Mesothelial cell of epicardium (in vitro differentiated cells): Measurements from ENCODE around the gene SESN2. TPM values are rescaled to one million over a fixed set of nuclear protein-coding genes. Genes with fewer than 3 reads are reported as not detected.

Experiments
- DNase-seq, 2 experiments: peaks; one replicate each; pipeline ENCODE4 v3.0.0; 2021; ENCODE audit warnings: low spot score in 2 of 2; ENCODE audit not compliant: unreplicated experiment in 2 of 2
- H3K27ac Mint-ChIP-seq: 2 replicates; pipeline ENCODE4 v1.8.0; 2021; ENCODE audit warnings: mixed read lengths
- H3K27me3 Mint-ChIP-seq: 2 replicates; pipeline ENCODE4 v1.8.0; 2021; ENCODE audit warnings: low read depth, mixed read lengths
- H3K36me3 Mint-ChIP-seq: 2 replicates; pipeline ENCODE4 v1.8.0; 2021; ENCODE audit warnings: mixed read lengths
- H3K4me1 Mint-ChIP-seq: 2 replicates; pipeline ENCODE4 v1.8.0; 2021; ENCODE audit warnings: mixed read lengths
- H3K4me3 Mint-ChIP-seq: 2 replicates; pipeline ENCODE4 v1.8.0; 2021; ENCODE audit warnings: mild to moderate bottlenecking, moderate library complexity, mixed read lengths
- H3K9me3 Mint-ChIP-seq: 2 replicates; pipeline ENCODE4 v1.8.0; 2021; ENCODE audit warnings: mixed read lengths
- total RNA-seq: library from RNA; stranded (reverse); gene quantifications from 3 replicates; pipeline ENCODE4 v1.2.1, GENCODE V29; 2021
- TF ChIP-seq, protein P1 (sequence below): fragments of 200-600 bp; sonication (generic); IDR thresholded peaks from one replicate; pipeline ENCODE4 v1.5.0; 2021; ENCODE audit warnings: antibody characterized with exemption; ENCODE audit not compliant: unreplicated experiment

SESN2 gene, protein sequence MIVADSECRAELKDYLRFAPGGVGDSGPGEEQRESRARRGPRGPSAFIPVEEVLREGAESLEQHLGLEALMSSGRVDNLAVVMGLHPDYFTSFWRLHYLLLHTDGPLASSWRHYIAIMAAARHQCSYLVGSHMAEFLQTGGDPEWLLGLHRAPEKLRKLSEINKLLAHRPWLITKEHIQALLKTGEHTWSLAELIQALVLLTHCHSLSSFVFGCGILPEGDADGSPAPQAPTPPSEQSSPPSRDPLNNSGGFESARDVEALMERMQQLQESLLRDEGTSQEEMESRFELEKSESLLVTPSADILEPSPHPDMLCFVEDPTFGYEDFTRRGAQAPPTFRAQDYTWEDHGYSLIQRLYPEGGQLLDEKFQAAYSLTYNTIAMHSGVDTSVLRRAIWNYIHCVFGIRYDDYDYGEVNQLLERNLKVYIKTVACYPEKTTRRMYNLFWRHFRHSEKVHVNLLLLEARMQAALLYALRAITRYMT
- total RNA-seq = 19.4 to 21.4 TPM (median 21.1 TPM) in 3 replicates

GRCh38 chr1:28259252-28259933 lies at the start of gene SESN2:
SESN2 (plus strand) TSS chr1:28259518; CDS start chr1:28259848, 330 bp downstream.
- DNase-seq = peak; percentile 99
- H3K4me1 Mint-ChIP-seq = peaks cover 24% of the 10 kb centered on the region
- peak within 1 kb of the TSS; percentile 72 for H3K4me3 Mint-ChIP-seq
- peak within 1 kb of the TSS; percentile 50 for H3K27ac Mint-ChIP-seq
- TF ChIP-seq, protein P1, sequence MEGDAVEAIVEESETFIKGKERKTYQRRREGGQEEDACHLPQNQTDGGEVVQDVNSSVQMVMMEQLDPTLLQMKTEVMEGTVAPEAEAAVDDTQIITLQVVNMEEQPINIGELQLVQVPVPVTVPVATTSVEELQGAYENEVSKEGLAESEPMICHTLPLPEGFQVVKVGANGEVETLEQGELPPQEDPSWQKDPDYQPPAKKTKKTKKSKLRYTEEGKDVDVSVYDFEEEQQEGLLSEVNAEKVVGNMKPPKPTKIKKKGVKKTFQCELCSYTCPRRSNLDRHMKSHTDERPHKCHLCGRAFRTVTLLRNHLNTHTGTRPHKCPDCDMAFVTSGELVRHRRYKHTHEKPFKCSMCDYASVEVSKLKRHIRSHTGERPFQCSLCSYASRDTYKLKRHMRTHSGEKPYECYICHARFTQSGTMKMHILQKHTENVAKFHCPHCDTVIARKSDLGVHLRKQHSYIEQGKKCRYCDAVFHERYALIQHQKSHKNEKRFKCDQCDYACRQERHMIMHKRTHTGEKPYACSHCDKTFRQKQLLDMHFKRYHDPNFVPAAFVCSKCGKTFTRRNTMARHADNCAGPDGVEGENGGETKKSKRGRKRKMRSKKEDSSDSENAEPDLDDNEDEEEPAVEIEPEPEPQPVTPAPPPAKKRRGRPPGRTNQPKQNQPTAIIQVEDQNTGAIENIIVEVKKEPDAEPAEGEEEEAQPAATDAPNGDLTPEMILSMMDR = no peak
- H3K9me3 Mint-ChIP-seq = no peaks in the 10 kb centered on the region
- no peaks in the 10 kb centered on the region for H3K27me3 Mint-ChIP-seq
- H3K36me3 Mint-ChIP-seq = no peaks in the 10 kb centered on the region

GRCh38 chr1:28209700-28210099 lies 49.6 kb upstream of the SESN2 start:
- TF ChIP-seq, protein P1 = no peak
- no peaks in the 10 kb centered on the region for H3K27me3 Mint-ChIP-seq
- peak overlapping the region; percentile 48 for H3K27ac Mint-ChIP-seq
- no peak for DNase-seq
- no peaks in the 10 kb centered on the region for H3K4me1 Mint-ChIP-seq
- no peak overlapping the region for H3K4me3 Mint-ChIP-seq
- H3K9me3 Mint-ChIP-seq = no peaks in the 10 kb centered on the region
- peaks cover 13% of the 10 kb centered on the region for H3K36me3 Mint-ChIP-seq

DNA sequence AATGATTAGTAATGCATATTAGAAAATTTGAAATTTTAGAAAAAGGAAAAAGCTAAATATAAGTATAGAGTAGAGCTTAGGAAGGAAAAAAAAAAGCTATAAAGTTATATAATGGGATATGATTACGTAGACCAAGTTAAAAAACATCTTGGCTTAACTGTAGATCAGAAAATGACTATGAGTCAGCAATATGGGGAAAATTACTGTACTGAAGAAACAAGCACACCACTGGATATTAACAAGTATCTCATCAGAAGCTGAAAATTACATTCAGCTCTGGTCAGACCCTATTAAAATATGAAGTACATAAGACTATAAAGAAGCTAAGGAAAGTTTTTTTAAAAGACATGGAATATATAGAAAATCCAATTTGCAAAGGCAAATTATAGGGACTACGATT lies 46.0 kb upstream of the SESN2 start:
- Mint-ChIP-seq H3K9me3 (no peaks in the 10 kb centered on the region), H3K27ac (no peak overlapping the region), H3K36me3 (peaks cover 10% of the 10 kb centered on the region), H3K27me3 (no peaks in the 10 kb centered on the region), H3K4me1 (no peaks in the 10 kb centered on the region), H3K4me3 (no peak overlapping the region)
- TF ChIP-seq, protein P1 = no peak
- DNase-seq = no peak

DNA sequence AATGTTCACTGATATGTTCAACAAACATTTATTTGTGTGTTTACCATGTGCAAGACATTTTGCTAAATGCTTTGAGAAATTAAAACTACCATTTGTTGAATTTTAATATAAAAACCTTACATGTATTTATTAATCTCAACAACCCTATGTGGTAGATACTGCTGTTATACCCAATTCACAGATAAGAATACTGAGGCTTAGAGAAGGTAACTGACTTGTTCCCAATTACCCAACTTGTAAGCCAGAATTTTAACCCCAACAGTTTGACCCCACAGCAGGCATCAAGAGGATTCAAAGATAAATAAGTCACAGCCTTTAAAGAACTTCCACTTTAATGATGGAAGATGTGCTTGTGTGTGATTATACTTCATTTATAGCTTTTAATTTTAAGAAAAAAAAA lies 30.2 kb upstream of the SESN2 start:
- H3K4me3 Mint-ChIP-seq = no peak overlapping the region
- DNase-seq = no peak
- no peaks in the 10 kb centered on the region for H3K9me3 Mint-ChIP-seq
- no peak overlapping the region for H3K27ac Mint-ChIP-seq
- TF ChIP-seq, protein P1 = no peak
- peaks cover 9% of the 10 kb centered on the region for H3K4me1 Mint-ChIP-seq
- H3K27me3 Mint-ChIP-seq = no peaks in the 10 kb centered on the region
- peaks cover 20% of the 10 kb centered on the region for H3K36me3 Mint-ChIP-seq

DNA sequence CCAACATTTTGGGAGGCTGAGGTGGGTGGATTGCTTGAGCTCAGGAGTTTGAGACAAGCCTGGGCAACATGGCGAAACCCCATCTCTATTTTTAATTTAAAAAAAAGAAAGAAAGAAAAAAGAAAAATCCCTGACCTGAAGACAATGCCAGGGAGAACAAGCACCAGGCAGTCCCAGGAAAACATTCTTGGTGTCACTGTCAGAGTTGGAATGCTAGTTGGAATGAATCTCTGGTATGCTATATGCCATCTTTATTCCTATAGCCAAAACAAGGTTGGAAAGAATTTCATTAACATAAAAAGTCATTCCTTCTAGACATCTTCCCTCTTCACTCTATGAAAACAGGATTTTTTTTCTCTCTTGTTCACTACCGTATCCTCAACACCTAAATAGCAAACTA lies 29.3 kb upstream of the SESN2 start:
- Mint-ChIP-seq H3K4me1 (peaks cover 9% of the 10 kb centered on the region), H3K4me3 (peak overlapping the region; percentile 30), H3K9me3 (no peaks in the 10 kb centered on the region), H3K36me3 (peaks cover 17% of the 10 kb centered on the region), H3K27me3 (no peaks in the 10 kb centered on the region), H3K27ac (no peak overlapping the region)
- no peak for DNase-seq
- TF ChIP-seq, protein P1 = no peak
